Esophagus squamous epithelium (tissue), 4 donors: Measurements from ENCODE around the gene ZNF277.

Experiments used
- CTCF ChIP-seq, 6 experiments: fragments of 450-650 bp in 4 of 6; fragments of 200-600 bp in 2 of 6; sonication (generic) in 2 of 6; IDR thresholded peaks; one replicate each; pipeline ENCODE4 v1.5.1; 2016 to 2019; ENCODE audit warnings: antibody characterized with exemption in 6 of 6, mild to moderate bottlenecking in 4 of 6, moderate library complexity in 4 of 6
- POLR2A ChIP-seq, 4 donors: fragments of 450-650 bp; IDR thresholded peaks; one replicate each; pipeline ENCODE4 v1.6.1; 2017; ENCODE audit warnings: antibody characterized with exemption in 4 of 4, mild to moderate bottlenecking in 4 of 4, moderate library complexity in 3 of 4

GRCh38 chr7:112185005-112185834, 21.3 kb upstream of the ZNF277 start:
- TF ChIP-seq CTCF (IDR thresholded peaks at IDR 0.05) (no peak), POLR2A (IDR thresholded peaks at IDR 0.05) (no peak)
